GM10266 (cell line): ENCODE results near the gene CNTNAP5.

Source experiments
- DNase-seq: peaks from one replicate; pipeline ENCODE4 v3.0.0; 2012; ENCODE audit errors: extremely low spot score
- TF ChIP-seq, protein P1 (sequence below): IDR thresholded peaks from 2 replicates; pipeline ENCODE4 v1.5.1; 2012; ENCODE audit warnings: mild to moderate bottlenecking, low read depth; ENCODE audit not compliant: control insufficient read depth, insufficient read depth; ENCODE audit errors: missing control alignments

Gene CNTNAP5

DNA sequence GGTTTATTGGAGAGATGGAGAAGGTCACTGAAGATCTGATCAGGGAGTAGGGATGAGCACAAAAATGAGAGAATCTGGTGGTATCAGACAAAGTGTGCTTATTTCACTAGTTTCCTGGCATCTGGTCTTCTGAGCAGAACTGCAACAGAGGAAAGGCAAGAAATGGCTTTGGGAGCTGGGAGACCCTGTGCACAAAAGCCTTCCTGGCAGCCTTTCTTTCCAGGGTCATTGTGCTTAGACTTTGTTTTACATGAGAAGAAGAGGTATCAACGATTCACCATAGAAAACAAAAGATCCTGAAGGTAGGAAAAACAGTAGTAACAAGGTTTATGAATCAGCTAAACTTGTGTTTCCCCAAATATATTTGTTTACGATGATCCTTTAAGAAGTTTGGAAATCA, 162.9 kb downstream of the CNTNAP5 start:
- DNase-seq = no peak
- TF ChIP-seq, protein P1, sequence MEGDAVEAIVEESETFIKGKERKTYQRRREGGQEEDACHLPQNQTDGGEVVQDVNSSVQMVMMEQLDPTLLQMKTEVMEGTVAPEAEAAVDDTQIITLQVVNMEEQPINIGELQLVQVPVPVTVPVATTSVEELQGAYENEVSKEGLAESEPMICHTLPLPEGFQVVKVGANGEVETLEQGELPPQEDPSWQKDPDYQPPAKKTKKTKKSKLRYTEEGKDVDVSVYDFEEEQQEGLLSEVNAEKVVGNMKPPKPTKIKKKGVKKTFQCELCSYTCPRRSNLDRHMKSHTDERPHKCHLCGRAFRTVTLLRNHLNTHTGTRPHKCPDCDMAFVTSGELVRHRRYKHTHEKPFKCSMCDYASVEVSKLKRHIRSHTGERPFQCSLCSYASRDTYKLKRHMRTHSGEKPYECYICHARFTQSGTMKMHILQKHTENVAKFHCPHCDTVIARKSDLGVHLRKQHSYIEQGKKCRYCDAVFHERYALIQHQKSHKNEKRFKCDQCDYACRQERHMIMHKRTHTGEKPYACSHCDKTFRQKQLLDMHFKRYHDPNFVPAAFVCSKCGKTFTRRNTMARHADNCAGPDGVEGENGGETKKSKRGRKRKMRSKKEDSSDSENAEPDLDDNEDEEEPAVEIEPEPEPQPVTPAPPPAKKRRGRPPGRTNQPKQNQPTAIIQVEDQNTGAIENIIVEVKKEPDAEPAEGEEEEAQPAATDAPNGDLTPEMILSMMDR = no peak

DNA sequence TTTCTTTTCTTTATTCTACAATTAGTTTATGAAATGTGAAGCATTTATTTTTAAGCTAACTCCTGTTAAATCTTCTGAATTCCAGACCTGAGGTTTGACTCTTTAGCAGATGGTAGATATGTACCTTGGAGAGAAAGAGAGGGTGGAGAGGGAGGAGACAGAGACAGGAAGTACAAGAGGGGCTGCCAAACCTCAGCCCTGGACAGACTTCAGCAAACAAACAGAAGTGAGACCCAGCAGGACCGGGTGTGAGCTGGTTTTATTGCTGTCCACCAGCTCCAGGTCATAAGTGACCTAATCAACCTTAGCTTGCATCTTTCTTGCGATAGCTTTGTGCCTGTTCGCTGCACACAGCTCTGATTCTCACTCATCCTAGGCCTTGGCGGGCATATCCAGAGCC, 168.6 kb downstream of the CNTNAP5 start:
- TF ChIP-seq, protein P1 = no peak
- no peak for DNase-seq

DNA sequence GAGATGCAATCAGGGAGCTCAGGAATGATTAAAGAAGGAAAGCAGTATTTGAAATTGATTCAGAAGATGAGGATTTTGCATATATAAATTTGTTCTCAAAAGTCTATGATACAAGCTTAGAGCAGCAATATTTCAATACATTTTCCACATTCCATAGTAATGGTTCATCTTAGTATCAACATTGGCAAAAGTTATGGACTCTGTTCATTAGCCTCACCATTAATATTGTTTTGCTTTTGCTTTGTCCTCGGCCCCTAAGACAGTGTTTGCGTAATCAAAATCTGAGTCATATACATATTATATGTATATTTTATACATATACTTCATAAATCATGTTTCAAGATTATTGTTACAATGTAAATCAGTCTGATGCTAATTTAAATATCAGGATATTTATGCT, 176.6 kb downstream of the CNTNAP5 start:
- TF ChIP-seq, protein P1 = no peak
- DNase-seq = no peak

DNA sequence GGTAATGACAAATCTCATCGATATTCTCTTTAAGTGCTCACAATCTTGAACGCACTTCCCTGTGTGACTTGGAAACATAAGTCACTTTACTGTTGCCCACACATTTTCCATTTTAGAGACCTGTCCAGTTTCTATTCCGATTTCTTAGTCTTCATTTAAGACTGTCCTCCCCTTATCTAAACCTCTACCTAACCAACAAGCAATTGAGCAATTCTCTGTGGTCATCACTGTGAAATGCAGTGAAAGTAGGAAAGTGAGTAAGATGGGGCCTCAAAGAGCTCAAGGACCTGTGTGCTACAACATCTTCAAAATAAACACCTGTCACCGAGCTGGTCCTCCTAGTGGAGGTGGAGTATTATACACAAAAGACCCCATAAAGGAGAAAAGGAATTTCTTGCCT, 184.4 kb downstream of the CNTNAP5 start:
- DNase-seq = no peak
- TF ChIP-seq, protein P1 = no peak

DNA sequence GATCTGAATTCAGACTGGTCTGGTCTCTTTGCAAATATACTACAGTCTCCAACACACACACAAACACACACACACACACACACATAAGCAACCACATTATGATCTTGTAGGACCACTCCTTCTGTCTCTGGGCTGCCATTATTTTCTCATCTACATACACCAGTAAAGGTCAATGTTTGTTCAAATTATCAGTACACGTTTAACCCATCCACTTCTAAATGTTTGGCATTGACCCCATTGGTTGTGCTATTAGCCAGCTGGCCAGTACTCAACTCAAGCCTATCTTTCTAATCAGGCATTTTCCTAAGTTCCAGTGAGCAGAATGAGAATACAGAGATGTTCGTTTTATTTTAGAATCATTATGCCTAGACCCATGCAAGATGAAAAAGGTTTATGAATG, 186.4 kb downstream of the CNTNAP5 start:
- TF ChIP-seq, protein P1 = no peak

DNA sequence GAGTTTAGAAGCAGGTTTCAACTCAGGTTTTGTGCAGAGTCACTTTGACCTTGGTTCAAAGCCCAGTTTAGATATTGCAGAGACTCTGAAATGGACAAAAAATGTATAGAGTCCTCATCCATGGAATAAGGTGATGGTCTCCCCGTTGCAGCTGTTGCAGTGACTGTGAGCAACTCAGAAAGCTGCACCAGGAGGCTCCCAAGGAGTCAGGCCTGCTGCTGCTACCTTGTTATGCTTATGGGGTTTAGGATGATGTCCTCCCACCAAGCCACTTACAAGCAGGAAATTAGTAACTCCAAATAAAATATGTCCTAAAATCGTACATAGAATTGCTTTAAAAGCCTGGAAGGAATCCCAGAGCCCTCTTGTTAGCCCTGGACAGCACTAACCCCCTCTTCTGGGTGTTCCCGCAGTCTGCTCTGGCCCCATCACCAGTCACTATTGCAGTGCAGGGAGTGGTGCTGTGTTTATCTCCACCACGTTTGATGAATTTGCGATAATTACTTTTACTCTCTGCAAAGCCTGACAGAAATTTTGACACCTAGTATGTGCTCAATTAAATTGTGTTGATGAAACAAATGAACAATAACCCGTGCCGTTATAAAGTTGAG, 189.0 kb downstream of the CNTNAP5 start:
- no peak for DNase-seq
- TF ChIP-seq, protein P1 = no peak

More for the DNA sequence above, 186.4 kb downstream of the CNTNAP5 start:
- DNase-seq = no peak

DNA sequence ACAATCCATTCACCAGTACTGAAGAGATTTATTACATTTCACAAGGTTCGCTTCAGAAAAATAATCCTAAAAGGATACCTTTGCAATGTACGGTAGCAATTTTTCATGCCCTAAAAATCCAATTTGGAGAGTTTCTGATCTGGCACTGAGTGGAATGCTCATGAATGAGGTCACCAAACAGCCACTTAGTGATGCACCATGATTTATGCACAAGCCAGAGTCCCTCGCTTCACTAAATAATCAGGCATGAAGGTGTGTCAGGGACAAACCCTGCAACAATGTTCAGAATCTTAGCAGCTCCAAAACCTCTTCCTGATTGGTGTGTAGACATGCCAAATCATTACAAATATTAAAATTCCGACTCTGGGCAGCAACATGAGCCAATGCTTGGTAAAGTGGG, 221.1 kb downstream of the CNTNAP5 start:
- no peak for DNase-seq

More for the DNA sequence above, 221.1 kb downstream of the CNTNAP5 start:
- TF ChIP-seq, protein P1 = no peak
